GM19395 (cell line): ENCODE data around the gene RGL1.

Source experiments
- ATAC-seq: cut with Tn5 transposase; IDR thresholded peaks from one replicate; pipeline ENCODE4 v1.9.1; 2021; ENCODE audit warnings: mild to moderate bottlenecking, moderate library complexity; ENCODE audit not compliant: unreplicated experiment

The RGL1 gene

GRCh38 chr1:183885142-183885735 lies 80.3 kb downstream of the RGL1 start:
- no peak for ATAC-seq

- ATAC-seq = no peak
Measured at GRCh38 chr1:183886083-183886828, 81.3 kb downstream of the RGL1 start.

GRCh38 chr1:183886853-183887252 lies 81.9 kb downstream of the RGL1 start:
- ATAC-seq = no peak

- no peak for ATAC-seq
Measured at GRCh38 chr1:183887826-183888819, 83.2 kb downstream of the RGL1 start.

GRCh38 chr1:183889095-183889494 lies 84.2 kb downstream of the RGL1 start:
- ATAC-seq = no peak

GRCh38 chr1:183891158-183891856 lies 86.4 kb downstream of the RGL1 start:
- peak; percentile 87 for ATAC-seq

GRCh38 chr1:183892351-183892793 lies 87.5 kb downstream of the RGL1 start:
- no peak for ATAC-seq

GRCh38 chr1:183893561-183894289 lies 88.8 kb downstream of the RGL1 start:
- no peak for ATAC-seq

GRCh38 chr1:183894290-183894565 lies 89.3 kb downstream of the RGL1 start:
- ATAC-seq = no peak

- ATAC-seq = no peak
Measured at GRCh38 chr1:183896466-183897048, 91.6 kb downstream of the RGL1 start.

GRCh38 chr1:183898001-183898396 lies 93.1 kb downstream of the RGL1 start:
- ATAC-seq = peak; percentile 31

GRCh38 chr1:183898610-183899009 lies 93.7 kb downstream of the RGL1 start:
- no peak for ATAC-seq

- no peak for ATAC-seq
Measured at GRCh38 chr1:183901748-183902330, 96.9 kb downstream of the RGL1 start.

GRCh38 chr1:183903101-183903500 lies 98.2 kb downstream of the RGL1 start:
- ATAC-seq = no peak

- ATAC-seq = no peak
Measured at GRCh38 chr1:183905508-183906113, 100.7 kb downstream of the RGL1 start.

GRCh38 chr1:183907070-183907469 lies 102.2 kb downstream of the RGL1 start:
- ATAC-seq = no peak

GRCh38 chr1:183908079-183908478 lies 103.2 kb downstream of the RGL1 start:
- no peak for ATAC-seq

- no peak for ATAC-seq
Measured at GRCh38 chr1:183909672-183910071, 104.8 kb downstream of the RGL1 start.

- peak; percentile 36 for ATAC-seq
Measured at GRCh38 chr1:183910845-183911244, 105.9 kb downstream of the RGL1 start.
